AG20443 (cell line): ENCODE data around the gene BAG2.
A peak's percentile ranks its signal among the peaks of the same experiment; 100 is the strongest.

ENCODE experiments used
- DNase-seq: peaks from one replicate; pipeline ENCODE4 v3.0.0; 2012; ENCODE audit warnings: low spot score, mixed read lengths

Gene BAG2

DNA sequence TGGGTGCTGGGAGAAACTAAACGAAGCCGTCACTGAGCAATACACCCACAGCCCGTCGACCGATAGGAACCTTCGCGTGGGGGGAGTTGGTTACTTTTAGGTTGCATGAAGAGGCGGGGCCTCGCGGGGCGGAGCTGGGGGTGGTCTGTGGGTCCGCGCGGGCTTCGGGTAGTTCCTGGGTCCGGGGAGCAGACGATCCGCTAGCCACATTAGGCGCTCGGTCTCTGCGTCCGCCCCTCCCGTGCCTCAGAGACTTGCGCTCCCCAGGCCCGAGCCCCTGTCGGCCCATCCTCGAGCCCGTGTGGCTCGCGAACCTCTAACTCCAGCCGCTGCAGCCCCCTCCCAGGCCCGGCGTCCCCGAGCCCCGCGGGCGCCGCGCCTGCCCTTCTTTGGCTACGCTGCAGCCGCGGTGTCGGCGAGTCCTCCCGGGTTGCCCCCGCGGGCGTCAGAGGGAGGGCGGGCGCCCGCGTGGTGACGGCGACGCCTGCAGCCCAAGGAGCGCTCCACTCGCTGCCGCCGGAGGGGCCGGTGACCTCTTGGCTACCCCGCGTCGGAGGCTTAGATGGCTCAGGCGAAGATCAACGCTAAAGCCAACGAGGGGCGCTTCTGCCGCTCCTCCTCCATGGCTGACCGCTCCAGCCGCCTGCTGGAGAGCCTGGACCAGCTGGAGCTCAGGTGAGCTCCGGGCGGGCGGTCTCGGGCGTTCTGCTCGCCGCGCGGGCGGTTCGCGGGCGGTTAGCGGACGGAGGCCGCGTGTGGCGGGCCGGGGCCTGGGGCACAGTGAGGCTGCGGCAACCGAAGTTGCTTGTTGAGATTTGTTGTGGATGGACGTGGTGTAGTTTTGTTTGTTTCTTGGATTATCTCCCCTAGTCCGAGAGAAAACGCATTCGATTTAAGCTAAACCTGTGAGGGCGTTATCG is at the start of gene BAG2:
Gene BAG2 (plus strand): TSS at position 191 of the 920 bp plus-strand sequence. CDS start 372 bp downstream, at position 563.
- DNase-seq: peak; percentile 92

DNA sequence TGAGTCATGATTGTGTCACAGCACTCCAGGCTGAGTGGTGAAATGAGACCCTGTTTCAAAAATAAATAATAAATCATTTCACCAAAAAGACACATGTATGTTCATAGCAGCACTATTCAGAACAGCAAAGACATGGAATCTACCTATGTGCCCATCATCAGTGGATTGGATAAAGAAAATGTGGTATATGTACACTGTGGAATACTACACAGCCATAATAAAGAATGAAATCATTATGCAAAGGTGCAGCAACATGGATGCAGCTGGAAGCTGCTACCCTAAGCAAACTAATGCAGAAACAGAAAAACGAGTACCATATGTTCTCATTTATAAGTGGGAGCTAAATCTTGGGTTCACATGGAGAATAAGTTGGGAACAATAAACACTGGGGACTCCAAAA is 49.0 kb upstream of the BAG2 start:
- no peak for DNase-seq

DNA sequence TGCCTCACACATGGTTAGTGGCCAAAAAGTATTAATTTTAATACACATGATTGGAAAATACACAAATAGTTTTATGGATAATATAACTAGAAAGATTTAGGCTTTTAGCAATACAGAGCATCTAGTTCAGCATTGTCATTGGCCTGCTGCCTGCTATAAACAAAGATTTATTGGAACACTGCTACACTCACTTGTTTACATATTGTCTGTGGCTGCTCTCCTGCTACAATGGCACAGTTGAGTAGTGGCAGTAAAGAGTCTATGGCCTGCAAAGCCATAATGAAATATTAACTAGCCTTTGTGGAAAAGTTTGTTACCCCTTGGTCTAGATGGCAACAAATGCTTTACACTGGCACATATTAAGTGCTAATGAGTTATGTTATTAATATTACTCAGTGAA is 44.4 kb upstream of the BAG2 start:
- no peak for DNase-seq

DNA sequence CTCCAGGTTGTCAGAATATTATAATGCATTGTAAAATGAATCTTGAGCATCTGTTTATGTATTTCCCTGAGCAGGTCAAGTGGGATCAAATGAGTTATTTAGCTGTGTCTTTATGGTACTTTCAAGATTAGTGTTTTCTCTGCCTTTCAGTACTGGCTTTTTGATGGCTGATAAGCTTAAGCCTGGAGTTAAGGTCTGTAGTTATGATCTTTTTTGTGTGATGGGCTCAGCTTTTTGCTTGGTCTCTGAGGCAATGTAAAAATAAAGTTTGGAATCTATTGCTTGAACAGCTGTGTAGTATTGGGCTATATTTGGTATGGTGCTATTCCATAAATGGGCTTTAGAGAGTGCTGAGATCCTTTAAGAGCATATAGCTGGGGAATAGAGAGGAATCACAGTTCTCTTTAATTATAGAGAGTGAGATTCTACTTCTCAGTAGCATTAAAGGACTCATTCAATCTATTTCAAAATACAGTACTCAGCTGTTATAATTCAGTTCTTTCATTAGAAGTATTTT is 41.4 kb upstream of the BAG2 start:
- no peak for DNase-seq

DNA sequence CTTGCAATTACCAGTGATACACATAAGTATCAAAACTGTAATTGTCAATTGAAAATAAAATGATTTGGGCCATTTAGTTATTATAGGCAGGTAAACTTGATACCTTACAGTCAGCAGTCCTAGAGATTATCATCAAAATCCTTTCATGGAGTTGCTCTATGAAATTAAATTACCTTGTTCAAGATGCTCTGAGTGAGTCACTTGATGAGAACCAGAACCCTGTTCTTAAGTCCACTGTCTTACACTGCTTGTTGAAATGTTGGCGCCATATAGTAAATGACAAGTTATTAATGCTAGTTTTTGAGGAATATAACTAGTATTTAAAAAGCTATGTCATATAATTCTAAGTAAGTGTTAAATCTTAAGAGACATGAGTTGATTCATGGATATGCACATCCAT is 37.2 kb upstream of the BAG2 start:
- no peak for DNase-seq

DNA sequence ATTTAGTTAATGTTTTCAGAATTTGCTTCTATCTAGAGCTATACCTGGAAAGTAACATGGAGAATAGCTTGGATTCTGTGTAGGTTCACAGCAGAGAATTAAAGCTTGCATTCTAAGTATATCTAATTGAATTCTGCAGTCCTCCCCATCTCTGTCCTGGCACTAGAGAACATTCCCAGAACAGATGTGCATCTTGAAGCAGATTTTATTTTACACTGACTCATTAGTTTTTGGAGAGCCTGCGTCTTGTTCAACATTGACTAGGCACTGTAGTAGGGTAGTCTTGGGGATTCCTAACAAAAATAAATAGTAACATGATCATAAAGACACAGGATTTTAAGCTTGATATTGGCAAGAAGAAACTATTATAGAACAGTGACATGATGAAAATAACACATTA is 36.2 kb upstream of the BAG2 start:
- peak; percentile 17 for DNase-seq

DNA sequence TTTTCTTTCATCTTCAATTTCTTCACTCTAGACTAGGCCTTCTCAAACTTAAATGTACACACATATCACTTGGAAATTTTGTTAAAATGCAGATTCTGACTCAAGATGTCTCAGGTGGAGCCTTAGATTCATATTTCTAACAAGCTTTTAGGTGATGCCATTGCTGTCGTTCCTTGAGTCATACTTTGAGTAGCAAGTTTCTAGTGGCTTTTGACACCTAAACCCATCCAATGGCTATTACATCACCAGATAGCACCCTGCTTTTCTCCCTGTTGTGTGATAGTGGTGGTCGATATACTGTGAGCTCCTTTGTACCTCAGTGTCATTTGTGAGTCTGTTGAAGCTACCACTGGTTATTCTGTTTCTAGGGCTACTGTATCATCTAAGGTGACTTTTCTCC is 34.8 kb upstream of the BAG2 start:
- DNase-seq: no peak

DNA sequence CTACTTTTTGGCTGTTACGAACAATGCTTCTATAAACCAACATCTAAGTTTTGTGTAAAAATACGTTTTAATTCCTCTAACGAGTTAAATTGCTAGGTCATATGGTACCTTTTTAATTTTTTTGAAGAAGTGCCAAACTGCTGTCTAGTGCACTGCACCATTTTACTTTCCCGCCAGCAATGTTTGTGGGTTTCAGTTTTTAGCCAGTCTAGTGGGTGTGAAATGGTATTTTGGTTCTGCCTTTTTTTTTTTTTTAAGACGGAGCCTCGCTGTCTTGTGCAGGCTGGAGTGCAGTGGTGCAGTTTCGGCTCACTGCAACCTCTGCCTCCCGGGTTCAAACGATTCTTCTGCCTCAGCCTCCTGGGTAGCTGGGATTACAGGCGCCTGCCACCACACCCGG is 34.1 kb upstream of the BAG2 start:
- no peak for DNase-seq

DNA sequence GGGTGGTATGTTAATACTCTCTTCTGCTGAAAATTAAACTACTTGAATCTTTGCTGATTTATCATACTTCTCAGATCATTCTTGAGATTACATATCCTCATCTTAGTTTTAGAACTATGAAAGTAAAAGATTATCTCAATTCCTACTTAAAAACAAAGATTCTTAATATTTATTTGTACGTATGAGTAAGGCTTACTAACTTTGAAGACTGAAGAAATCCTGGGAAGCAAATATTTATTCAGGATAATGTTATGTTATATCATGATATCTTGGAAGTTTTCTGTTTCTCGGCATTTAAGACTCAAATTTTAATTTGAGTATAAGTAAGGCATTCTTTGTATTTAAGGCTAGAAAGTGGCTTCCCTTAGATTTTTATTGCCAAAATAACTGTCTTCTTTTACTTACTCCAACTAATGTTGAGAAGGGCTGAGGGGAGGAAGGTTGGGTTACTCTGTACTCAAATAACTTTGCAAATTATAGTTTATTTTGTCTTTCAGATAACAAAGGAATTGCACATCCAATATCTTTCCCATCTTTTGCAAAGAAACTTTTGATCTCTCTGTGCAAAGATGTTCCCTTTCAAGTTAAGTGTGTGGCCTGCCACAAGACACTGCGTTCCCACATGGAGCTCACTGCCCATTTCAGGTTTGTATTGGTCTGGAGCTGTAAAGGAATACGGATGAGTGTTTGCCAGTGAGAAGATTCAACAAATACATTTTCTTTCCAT is 30.5 kb upstream of the BAG2 start:
- DNase-seq: no peak

DNA sequence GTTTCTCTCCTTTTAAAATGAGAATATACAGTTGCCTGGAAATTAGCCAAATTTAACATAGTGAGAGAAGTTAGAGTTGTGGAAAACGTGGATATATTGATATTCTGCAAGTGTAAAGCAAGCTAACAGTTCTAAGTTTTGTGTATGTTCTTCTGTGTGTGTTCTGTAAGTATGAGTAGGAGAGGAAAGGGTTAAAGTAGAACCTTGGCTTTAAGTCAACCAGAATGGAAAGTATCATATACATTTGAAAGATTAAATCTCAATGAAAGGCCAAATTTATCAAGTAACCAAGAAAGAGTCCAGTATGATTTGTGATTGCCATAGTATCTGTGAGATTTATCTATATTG is 30.0 kb upstream of the BAG2 start:
- no peak for DNase-seq

DNA sequence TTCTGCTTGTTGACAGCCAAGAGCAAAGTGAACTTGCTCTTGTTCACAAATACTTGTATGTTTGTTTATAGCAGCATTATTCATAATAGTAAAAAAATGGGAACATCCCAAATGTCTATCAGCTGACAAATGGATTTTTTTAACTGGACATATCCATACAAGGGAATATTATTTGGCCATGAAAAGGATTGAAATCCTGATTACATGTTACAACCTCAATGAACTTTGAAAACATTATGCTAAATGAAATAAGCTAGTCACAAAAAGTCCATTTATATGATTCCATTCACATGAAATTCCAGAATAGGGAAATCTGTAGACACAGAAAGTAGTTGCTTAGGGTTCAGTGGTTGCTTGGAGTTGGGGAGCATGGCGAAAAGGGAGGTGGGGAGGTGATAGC is 28.4 kb upstream of the BAG2 start:
- DNase-seq: no peak

DNA sequence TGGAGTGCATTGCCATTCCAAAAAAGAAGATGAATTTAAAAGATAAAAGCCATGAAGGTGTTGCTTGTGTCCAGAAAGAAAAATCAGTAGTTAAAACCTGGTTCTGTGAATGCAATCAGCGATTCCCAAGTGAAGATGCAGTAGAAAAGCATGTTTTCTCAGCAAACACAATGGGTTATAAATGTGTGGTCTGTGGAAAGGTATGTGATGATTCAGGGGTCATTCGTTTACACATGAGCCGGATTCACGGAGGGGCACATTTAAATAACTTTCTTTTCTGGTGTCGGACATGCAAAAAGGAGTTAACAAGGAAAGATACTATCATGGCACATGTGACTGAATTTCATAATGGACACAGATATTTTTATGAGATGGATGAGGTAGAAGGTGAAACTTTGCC is 24.7 kb upstream of the BAG2 start:
- no peak for DNase-seq

DNA sequence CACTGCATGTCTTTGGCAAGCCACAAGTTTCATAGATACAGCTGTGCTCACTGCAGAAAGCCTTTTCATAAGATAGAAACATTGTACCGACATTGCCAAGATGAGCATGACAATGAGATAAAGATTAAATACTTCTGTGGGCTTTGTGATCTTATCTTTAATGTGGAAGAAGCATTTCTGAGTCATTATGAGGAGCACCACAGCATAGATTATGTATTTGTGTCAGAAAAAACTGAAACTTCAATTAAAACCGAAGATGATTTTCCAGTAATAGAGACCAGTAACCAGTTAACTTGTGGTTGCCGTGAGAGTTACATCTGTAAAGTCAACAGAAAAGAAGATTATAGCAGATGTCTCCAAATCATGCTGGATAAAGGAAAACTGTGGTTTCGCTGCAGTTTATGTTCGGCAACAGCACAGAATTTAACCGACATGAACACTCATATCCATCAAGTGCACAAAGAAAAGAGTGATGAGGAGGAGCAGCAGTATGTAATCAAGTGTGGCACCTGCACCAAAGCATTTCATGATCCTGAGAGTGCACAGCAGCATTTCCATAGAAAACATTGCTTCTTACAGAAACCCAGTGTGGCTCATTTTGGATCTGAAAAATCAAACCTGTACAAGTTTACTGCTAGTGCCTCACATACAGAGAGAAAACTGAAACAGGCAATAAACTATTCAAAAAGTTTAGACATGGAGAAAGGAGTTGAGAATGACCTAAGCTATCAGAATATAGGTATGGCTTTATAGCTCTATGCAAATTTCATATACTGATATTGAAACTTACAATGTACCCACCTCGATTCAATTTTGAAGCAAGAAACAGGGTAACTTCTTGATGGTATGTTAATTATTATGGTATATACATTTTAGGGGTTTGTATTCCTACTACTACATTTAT is 23.9 kb upstream of the BAG2 start:
- no peak for DNase-seq

DNA sequence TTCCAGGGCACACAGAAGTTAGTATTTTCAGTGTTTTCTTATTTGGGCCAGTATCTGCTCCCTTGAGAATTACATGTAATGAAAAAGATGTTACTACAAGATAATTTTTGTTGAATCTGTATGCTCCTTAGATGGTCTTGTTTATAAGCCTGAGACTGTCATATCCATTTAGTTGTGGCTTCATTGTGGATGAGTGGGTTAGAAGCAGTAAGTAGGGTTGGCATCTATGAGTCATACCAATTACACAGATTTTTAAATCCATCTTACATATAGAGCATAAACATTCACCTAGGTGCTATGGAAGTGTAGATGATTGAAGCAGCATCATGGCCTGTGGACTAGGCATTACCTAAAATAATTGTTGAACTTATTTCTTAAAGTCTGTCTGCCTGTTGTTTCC is 13.5 kb upstream of the BAG2 start:
- DNase-seq: no peak

DNA sequence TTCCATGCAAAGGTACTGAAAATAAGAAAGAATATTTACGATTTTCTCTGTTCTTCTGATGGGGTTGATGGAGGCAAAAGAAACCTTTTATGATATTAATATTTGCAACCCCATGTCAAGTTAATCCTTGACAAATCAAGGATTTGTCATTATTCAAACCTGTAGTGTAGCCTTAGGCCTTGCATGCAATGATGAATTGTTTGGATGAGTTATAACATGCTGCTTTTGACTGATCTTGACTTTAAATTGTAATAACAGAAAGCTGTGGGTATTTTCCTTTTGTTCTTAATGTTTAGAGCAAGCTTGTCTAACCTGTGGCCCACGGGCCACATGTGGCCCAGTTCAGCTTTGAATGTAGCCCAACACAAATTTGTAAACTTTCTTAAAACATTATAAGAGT is 13.0 kb upstream of the BAG2 start:
- DNase-seq: no peak

DNA sequence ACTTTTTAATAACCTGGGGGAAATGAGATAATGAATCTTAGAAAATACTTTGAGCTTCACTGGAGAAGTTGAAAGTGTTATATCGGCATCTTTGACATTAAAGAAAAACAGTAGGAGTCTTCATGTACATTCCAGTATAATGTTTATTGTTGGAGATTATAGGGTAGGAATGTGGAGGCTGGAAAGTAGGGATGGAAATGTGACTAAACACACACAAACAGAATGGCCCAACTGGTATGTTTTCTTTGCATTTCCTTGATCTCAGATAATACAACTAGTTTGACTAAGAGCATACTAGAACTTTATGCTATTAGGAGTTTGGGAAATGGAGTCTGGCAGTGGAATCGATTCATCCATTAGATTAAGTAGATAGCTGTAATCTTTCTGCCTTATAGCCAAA is 10.1 kb upstream of the BAG2 start:
- no peak for DNase-seq

DNA sequence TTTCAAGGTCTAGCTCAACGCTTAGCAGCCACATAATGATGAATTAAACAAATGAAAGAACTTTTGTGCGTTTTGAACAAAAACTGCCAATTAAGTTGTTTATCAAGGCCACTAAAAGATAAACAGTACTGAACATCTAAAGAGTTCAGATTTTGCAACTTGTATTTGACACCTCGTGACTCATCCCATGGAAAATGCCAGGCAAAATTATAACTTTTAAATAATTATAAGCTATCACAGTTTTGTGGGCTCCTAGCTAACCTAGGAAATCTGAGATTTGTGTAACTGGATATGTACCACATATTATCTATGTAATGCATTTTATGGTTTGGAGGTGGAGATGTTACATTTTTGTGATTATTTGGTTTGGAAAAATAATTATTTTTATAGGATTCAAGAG is 9.6 kb upstream of the BAG2 start:
- DNase-seq: no peak

DNA sequence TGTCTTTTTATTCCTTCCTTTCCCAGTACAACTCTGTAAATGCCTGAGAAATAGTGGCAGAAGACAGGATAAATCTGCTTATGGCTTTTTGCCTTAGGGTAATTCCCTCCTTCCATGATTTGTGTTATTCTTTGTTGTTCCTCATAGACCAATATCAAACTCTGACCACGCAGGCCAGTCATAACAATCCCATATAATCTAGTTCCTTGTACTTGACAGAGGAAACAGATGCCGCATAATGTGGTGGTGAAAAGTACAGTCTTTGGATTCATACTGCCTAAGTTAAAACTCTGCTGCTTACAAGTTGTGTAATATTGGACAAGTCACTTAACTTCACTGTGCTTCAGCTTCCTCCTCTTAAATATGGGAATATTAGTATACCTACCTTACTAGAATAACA is 8.2 kb upstream of the BAG2 start:
- DNase-seq: no peak

DNA sequence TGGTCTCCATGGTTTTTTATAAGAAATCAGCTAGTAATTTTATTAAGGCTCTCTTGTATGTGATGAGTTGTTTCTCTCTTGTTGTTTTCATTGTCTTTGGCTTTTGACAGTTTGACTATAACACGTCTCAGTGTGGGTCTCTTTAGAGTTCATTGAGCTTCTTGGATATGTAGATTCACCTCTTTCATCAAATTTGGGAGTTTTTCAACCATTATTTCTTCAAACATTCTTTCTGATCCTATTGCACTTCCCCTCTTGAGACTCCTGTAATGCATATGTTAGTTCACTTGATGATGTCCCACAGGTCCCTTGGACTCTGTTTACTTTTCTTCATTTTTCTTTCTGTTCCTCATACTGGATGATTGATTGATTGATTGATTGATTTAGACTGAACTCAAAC is 7.0 kb upstream of the BAG2 start:
- DNase-seq: no peak

DNA sequence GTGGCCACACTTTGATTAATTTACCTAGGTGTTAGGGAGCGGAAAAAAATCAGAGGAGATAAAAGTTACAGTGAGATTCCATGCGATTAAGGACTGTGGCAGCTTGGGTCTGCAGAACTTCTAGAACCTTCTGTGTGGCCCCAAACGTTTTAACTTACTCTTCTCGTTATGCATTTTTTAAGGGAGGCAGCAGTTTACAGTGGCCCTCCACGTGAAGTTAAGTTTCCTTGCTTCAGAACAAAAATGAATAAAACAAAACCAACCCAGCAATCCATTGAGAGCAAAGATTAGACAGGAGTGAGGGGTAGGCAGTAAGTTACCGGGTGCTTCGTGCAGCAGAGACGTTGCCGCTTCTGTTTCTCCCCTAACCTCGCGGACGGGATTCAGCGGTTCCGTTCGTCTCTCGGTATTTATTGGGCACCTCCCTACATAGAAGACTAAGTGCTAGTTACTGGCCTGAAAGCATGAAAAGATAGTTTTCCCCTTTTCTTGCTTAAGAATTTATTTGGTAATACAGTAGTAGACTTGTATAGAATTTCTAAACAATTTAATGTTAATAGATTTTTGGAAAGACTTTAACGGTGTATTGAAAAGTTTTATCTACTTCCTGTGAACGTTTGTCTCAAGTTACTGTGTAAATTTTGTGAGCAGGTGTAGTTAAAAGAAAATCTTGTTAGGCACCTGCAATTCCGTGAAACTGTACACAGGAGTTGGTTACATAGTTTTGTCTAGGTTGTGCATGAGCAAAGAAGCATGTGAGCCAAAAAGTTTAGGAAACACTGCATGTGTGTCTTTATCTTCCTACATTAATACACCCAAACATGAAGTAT is 1.1 kb downstream of the BAG2 start:
- peak; percentile 30 for DNase-seq

DNA sequence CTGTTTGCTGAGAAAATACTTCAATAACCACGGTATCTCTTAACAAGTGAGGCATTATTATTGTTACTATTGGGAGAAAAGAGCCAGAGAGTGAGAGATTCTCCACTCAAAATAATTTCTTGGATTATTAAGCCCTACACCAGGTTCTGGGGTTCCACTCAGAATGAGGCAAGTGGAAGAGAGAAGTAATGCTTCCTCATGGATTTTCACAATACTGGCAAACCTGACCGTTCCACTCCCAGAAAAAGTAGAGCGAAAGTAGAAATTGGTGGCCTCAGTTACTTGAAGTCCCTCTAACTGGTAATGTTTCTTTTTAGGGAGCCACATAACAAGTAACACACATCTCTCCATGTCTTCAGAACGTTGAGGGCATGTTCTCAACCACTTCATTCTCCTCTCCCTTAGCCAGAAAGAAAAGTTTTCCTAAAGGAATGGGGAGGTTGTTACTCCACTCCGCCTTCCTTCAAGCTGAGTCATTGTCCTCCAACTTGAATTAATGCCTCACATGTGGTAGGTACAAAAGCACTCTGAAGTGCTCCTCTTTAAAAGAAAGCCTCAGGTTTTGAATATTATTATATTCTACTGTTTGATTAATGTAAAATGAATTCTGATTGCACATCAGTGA is 1.9 kb downstream of the BAG2 start:
- DNase-seq: peak; percentile 63
